Smooth muscle cell (in vitro differentiated cells): ENCODE results near the gene BUD31. TPM values are rescaled to one million over a fixed set of nuclear protein-coding genes. Genes with fewer than 3 reads are reported as not detected.

Source experiments
- DNase-seq: peaks from one replicate; lab custom pipeline; 2025; ENCODE audit not compliant: unreplicated experiment; lab: John Stamatoyannopoulos, UW
- H2AFZ ChIP-seq: fragments of 200-600 bp; sonication (generic); 2 replicates; pipeline ENCODE4 v1.6.0; 2016; ENCODE audit warnings: antibody characterized with exemption, low read depth, mild to moderate bottlenecking
- H3F3A ChIP-seq: fragments of 200-600 bp; sonication (generic); 2 replicates; pipeline ENCODE4 v1.6.0; 2017; ENCODE audit warnings: antibody characterized with exemption, low read depth
- H3K27ac ChIP-seq: fragments of 200-600 bp; sonication (generic); 2 replicates; pipeline ENCODE4 v1.5.1; 2016; ENCODE audit warnings: low read depth, mild to moderate bottlenecking
- H3K27me3 ChIP-seq: fragments of 200-600 bp; sonication (generic); 2 replicates; pipeline ENCODE4 v1.6.1; 2016; ENCODE audit warnings: low read depth, mild to moderate bottlenecking
- H3K36me3 ChIP-seq: fragments of 200-600 bp; sonication (generic); 2 replicates; pipeline ENCODE4 v1.5.1; 2016; ENCODE audit warnings: low read depth
- H3K4me1 ChIP-seq: fragments of 200-600 bp; sonication (generic); 2 replicates; pipeline ENCODE4 v1.5.1; 2016; ENCODE audit warnings: low read depth
- H3K4me2 ChIP-seq: fragments of 200-600 bp; sonication (generic); 2 replicates; pipeline ENCODE4 v1.6.0; 2016; ENCODE audit warnings: mild to moderate bottlenecking
- H3K4me3 ChIP-seq: fragments of 200-600 bp; sonication (generic); 2 replicates; pipeline ENCODE4 v1.5.1; 2016; ENCODE audit warnings: mild to moderate bottlenecking
- H3K79me2 ChIP-seq: fragments of 200-600 bp; sonication (generic); 2 replicates; pipeline ENCODE4 v1.6.0; 2016; ENCODE audit warnings: low read depth, mild to moderate bottlenecking
- H3K9ac ChIP-seq: fragments of 200-600 bp; sonication (generic); 2 replicates; pipeline ENCODE4 v1.6.0; 2016; ENCODE audit warnings: low read depth
- H3K9me3 ChIP-seq: fragments of 200-600 bp; sonication (generic); replicated peaks from 2 replicates; pipeline ENCODE4 v1.5.1; 2016; ENCODE audit warnings: low read depth
- H4K20me1 ChIP-seq: fragments of 200-600 bp; sonication (generic); 2 replicates; pipeline ENCODE4 v1.6.0; 2016; ENCODE audit warnings: low read depth
- WGBS: methylation state at CpG from one replicate; pipeline ENCODE4 v1.1.7; 2016; ENCODE audit warnings: low lambda C conversion rate; 5-methylcytosine and 5-hydroxymethylcytosine counted together
- polyA plus RNA-seq: library from polyadenylated mRNA; unstranded; fragments of >200 nt; fragmentation: Nextera tagmentation; extraction: Ambion mirVana; gene quantifications from 2 replicates; pipeline ENCODE4 v1.2.1, GENCODE V29; 2016
- total RNA-seq: library from RNA; depleted of rRNA; stranded (reverse); fragments of >200 nt; gene quantifications from 2 replicates; pipeline ENCODE4 v1.2.3, GENCODE V29; 2014
- TF ChIP-seq, protein P1 (sequence below): fragments of 200-600 bp; sonication (generic); IDR thresholded peaks from 2 replicates; pipeline ENCODE4 v1.5.1; 2017; ENCODE audit warnings: borderline replicate concordance, mild to moderate bottlenecking, antibody characterized with exemption; ENCODE audit not compliant: insufficient read depth, poor library complexity, severe bottlenecking

Gene BUD31
- total and polyA plus RNA-seq, 2 experiments from 2014 or later = 97.2 to 249 TPM

DNA sequence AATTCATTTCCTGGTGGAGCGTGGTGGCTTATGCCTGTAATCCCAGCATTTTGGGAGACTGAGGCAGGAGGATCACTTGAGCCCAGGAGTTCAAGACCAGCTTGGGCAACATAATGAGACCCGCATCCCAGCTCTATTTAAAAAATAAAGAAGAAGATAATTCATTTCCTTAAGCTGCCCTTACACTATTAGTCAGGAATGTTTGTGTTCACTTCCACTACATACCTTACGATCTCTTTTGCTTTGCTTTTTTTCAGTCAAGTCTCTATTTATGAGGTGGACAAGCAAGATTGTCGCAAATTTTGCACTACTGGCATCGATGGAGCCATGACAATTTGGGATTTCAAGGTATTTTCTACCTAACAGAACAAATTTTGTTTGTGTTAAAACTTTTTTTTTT, 45.5 kb upstream of the BUD31 start:
- H3K4me3 ChIP-seq = no peak overlapping the region
- H3K4me2 ChIP-seq = peak overlapping the region; percentile 51
- WGBS = 76% methylated on average over 5 of the region's 5 CpGs
- H3K27ac ChIP-seq = peak overlapping the region; percentile 88
- TF ChIP-seq, protein P1, sequence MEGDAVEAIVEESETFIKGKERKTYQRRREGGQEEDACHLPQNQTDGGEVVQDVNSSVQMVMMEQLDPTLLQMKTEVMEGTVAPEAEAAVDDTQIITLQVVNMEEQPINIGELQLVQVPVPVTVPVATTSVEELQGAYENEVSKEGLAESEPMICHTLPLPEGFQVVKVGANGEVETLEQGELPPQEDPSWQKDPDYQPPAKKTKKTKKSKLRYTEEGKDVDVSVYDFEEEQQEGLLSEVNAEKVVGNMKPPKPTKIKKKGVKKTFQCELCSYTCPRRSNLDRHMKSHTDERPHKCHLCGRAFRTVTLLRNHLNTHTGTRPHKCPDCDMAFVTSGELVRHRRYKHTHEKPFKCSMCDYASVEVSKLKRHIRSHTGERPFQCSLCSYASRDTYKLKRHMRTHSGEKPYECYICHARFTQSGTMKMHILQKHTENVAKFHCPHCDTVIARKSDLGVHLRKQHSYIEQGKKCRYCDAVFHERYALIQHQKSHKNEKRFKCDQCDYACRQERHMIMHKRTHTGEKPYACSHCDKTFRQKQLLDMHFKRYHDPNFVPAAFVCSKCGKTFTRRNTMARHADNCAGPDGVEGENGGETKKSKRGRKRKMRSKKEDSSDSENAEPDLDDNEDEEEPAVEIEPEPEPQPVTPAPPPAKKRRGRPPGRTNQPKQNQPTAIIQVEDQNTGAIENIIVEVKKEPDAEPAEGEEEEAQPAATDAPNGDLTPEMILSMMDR = no peak
- H3K79me2 ChIP-seq = no peaks in the 10 kb centered on the region
- H3K9me3 ChIP-seq = no peaks in the 10 kb centered on the region
- no peaks in the 10 kb centered on the region for H3K27me3 ChIP-seq
- H3K4me1 ChIP-seq = no peaks in the 10 kb centered on the region
- peaks cover 12% of the 10 kb centered on the region for H3K36me3 ChIP-seq
- H2AFZ ChIP-seq = no peak overlapping the region
- peaks cover 11% of the 10 kb centered on the region for H4K20me1 ChIP-seq
- peaks cover 23% of the 10 kb centered on the region for H3F3A ChIP-seq
- DNase-seq = no peak
- peak overlapping the region; percentile 49 for H3K9ac ChIP-seq

DNA sequence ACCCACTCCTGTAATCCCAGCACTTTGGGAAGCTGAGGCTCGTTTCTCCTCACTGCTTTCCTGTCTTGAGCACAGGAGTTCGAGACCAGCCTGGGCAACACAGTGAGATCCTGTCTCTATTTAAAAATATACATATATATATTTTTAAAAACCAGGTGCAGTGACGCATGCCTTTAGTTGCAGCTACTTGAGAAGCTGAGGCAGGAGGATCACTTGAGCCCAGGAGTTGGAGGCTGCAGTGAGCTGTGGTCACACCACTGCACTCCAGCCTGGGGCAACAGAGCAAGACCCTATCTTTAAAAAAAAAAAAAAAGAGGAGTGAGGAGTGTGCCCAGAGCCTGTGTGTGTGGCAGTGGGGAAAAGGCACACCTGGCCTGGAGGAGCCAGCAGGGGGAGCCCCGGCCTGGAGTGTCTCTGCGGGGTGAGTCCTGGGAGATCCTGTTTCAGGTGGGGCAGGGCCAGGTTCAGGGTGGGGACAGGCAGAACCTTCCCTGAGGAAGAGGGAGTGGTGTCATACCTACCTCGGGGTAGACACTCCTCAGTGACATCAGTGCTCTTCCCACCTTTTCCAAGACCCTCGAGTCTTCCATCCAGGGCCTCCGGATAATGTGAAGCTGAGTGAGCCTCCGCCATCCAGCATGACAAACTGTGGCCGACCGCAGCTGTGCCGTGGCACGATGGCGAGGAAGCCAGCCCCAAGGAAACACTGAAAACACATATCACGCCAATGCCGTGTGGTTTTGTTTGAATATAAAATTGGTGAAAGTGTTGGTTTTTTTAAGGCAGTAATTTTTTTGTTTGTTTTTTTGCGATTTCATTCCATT, 43.2 kb upstream of the BUD31 start:
- no peak overlapping the region for H2AFZ ChIP-seq

DNA sequence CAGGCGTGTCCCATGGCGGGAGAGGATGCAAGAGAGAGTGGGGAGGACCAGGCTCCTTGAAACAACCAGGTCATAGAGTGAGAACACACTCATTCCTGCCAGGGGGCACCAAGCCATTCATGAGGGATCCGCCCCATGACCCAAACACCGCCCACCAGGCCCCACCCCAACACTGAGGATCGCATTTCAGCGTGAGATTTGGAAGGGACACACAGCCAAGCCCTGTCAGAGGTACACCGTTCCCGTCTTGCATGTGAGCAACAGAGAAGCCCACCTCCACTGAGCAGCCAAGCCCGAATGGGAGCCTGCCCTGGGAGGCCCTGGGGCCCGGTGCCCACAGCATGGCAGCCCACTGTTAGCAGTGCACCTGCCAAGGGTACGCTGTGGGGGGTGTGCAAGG, 42.1 kb upstream of the BUD31 start:
- H3F3A ChIP-seq = peaks cover 17% of the 10 kb centered on the region
- H3K27ac ChIP-seq = no peak overlapping the region
- 93% methylated on average over 11 of the region's 11 CpGs for WGBS
- H3K9me3 ChIP-seq = no peaks in the 10 kb centered on the region
- no peak for DNase-seq
- peaks cover 4% of the 10 kb centered on the region for H3K36me3 ChIP-seq
- no peak overlapping the region for H3K4me3 ChIP-seq
- H3K4me2 ChIP-seq = no peak overlapping the region
- no peaks in the 10 kb centered on the region for H3K4me1 ChIP-seq
- no peaks in the 10 kb centered on the region for H3K27me3 ChIP-seq
- no peak overlapping the region for H3K9ac ChIP-seq
- H3K79me2 ChIP-seq = no peaks in the 10 kb centered on the region
- TF ChIP-seq, protein P1 = no peak
- H4K20me1 ChIP-seq = peaks cover 11% of the 10 kb centered on the region
- H2AFZ ChIP-seq = no peak overlapping the region

More for the DNA sequence above, 43.2 kb upstream of the BUD31 start:
- WGBS = 91% methylated on average over 17 of the region's 17 CpGs
- H3K27ac ChIP-seq = no peak overlapping the region
- peaks cover 23% of the 10 kb centered on the region for H3F3A ChIP-seq
- no peak overlapping the region for H3K4me3 ChIP-seq
- peaks cover 4% of the 10 kb centered on the region for H3K36me3 ChIP-seq
- no peaks in the 10 kb centered on the region for H3K27me3 ChIP-seq
- H3K79me2 ChIP-seq = no peaks in the 10 kb centered on the region
- no peak for DNase-seq
- TF ChIP-seq, protein P1 = peak; percentile 27
- no peaks in the 10 kb centered on the region for H3K4me1 ChIP-seq
- no peak overlapping the region for H3K4me2 ChIP-seq
- H3K9ac ChIP-seq = no peak overlapping the region
- peaks cover 11% of the 10 kb centered on the region for H4K20me1 ChIP-seq
- H3K9me3 ChIP-seq = no peaks in the 10 kb centered on the region
